Activated naive CD4-positive, alpha-beta T cell treated with anti-CD3 and anti-CD28 coated beads, Interleukin-2, amount 50 U/mL, for 24 hours (primary cell): Measurements from ENCODE around the gene GAS2L2.
"Not testable (repeated sequence)": the region's sequence is repeated elsewhere in the genome, so short reads cannot be mapped to it uniquely, and the experiment has no call there.

Source experiments
- H3K27ac Mint-ChIP-seq: one replicate; pipeline ENCODE4 v1.8.0; 2021; ENCODE audit warnings: mild to moderate bottlenecking, mixed read lengths
- H3K27me3 Mint-ChIP-seq: one replicate; pipeline ENCODE4 v1.8.0; 2021; ENCODE audit warnings: mixed read lengths
- H3K36me3 Mint-ChIP-seq: one replicate; pipeline ENCODE4 v1.8.0; 2021; ENCODE audit warnings: mixed read lengths
- H3K4me1 Mint-ChIP-seq: one replicate; pipeline ENCODE4 v1.8.0; 2021; ENCODE audit warnings: mixed read lengths
- H3K4me3 Mint-ChIP-seq: one replicate; pipeline ENCODE4 v1.8.0; 2021; ENCODE audit warnings: mild to moderate bottlenecking, mixed read lengths
- H3K9me3 Mint-ChIP-seq: one replicate; pipeline ENCODE4 v1.8.0; 2021; ENCODE audit warnings: mixed read lengths

Gene GAS2L2

DNA sequence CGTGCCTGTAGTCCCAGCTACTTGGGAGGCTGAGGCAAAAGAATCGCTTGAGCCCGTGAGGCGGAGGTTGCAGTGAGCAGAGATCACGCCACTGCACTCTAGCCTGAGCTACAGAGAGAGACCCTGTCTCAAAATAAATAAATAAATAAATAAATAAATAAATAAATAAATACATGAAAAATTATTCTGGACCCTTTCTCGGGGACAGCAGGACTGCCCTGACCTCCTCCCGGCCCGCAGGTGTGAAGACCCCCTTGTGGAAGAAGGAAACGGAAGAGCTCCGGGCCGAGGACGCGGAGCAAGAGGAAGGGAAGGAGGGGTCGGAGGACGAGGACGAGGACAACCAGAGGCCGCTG lies 10.7 kb upstream of the GAS2L2 start:
- no peak overlapping the region for H3K27ac Mint-ChIP-seq

DNA sequence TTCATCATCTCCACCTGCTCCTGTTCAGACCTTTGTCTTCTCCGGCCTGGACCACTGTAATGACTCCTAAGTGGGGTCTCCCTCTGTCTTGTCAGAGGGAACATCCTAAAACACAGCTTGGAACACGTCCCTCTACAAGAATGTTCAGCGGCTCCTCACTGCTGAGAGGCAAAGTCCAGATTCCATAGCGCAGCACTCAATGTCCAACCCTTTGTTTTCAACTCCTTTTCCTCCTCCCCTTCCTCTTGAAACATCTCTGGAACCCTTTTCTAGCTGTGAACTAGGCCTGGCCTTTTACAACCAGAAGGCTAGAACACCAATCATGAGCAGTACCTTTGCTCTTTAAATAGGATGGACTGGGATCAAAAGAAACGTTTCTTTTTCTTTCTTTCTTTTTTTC lies 8.6 kb upstream of the GAS2L2 start:
- no peaks in the 10 kb centered on the region for H3K36me3 Mint-ChIP-seq
- peaks cover 9% of the 10 kb centered on the region for H3K4me1 Mint-ChIP-seq
- H3K27ac Mint-ChIP-seq, result no peak overlapping the region
- no peaks in the 10 kb centered on the region for H3K27me3 Mint-ChIP-seq
- no peak overlapping the region for H3K4me3 Mint-ChIP-seq
- H3K9me3 Mint-ChIP-seq, result no peaks in the 10 kb centered on the region

More for the DNA sequence above, 10.7 kb upstream of the GAS2L2 start:
- Mint-ChIP-seq H3K27me3 (no peaks in the 10 kb centered on the region), H3K4me3 (peak overlapping the region; percentile 93), H3K9me3 (no peaks in the 10 kb centered on the region), H3K36me3 (no peaks in the 10 kb centered on the region), H3K4me1 (peaks cover 9% of the 10 kb centered on the region)

DNA sequence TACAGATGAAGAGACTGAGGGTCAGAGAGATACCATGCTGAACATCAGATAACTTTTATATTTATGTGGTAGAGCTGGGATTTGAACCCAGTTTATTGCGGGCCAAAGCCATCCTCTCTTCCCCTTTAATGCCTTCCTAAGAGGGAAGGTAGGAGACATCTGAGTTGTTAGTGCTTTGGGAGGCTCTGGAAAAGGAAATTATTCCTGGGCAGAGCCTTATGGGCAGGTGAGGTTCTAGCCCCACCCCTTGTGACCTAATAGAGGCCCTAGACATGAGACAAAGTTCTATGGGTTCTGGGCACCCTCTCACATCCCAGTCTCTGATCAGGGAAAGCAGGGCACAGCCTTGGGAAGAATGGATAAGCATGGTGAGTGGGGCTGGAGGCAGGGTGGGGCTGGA lies 7.5 kb upstream of the GAS2L2 start, which contains the start of gene C17orf50:
Gene C17orf50, plus strand, starts transcription at position 301 of the 400 bp plus-strand sequence. Its CDS starts 55 bp downstream, at position 356.
- Mint-ChIP-seq H3K4me1 (peaks cover 9% of the 10 kb centered on the region), H3K4me3 (no peak within 1 kb of the TSS), H3K27ac (no peak within 1 kb of the TSS), H3K9me3 (no peaks in the 10 kb centered on the region), H3K36me3 (no peaks in the 10 kb centered on the region), H3K27me3 (no peaks in the 10 kb centered on the region)

DNA sequence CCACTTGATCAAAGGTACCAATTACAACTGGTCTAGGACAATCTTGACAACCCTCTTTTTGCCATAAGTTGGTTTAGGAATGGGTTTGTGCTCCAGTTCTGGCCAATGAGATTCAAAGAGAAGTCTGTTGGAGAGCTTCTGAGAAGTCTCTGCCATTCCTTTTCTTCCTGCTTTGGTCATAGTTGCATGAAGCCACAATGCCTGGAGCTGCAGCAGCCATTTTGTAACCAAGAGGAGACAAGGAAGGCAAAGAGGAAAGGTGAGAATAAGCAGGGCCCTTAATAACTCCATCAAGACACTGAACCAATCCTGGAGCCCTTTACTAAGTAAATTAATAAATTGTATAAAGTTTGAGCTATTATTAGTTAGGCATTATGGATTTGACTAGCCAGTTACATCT lies 4.2 kb upstream of the GAS2L2 start:
- Mint-ChIP-seq H3K4me1 (no peaks in the 10 kb centered on the region), H3K27me3 (no peaks in the 10 kb centered on the region), H3K4me3 (no peak overlapping the region), H3K9me3 (no peaks in the 10 kb centered on the region), H3K36me3 (no peaks in the 10 kb centered on the region), H3K27ac (no peak overlapping the region)

DNA sequence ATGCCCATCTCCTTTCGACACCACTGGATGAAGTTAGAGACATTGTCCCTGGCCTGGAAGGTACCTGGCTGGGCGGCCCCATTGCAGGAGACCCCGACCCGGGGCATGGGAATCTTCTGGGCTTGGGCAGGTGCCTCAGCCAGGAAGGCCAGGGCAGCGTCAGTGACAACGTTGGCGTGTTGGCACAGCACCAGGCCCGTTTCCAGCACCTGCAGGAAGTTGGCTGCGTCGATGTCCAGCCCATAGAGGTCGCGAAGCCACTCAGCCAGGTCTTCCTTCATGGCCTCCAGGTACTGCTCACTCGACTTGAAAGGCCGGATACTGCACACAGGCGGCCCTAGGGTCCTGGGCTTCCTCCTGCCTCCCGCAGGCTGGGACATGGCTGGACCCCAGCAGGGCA lies 568 bp downstream of the GAS2L2 start:
- Mint-ChIP-seq H3K9me3 (no peaks in the 10 kb centered on the region), H3K4me1 (peaks cover 15% of the 10 kb centered on the region), H3K27ac (no peak overlapping the region), H3K27me3 (peaks cover 22% of the 10 kb centered on the region), H3K4me3 (no peak overlapping the region), H3K36me3 (no peaks in the 10 kb centered on the region)

DNA sequence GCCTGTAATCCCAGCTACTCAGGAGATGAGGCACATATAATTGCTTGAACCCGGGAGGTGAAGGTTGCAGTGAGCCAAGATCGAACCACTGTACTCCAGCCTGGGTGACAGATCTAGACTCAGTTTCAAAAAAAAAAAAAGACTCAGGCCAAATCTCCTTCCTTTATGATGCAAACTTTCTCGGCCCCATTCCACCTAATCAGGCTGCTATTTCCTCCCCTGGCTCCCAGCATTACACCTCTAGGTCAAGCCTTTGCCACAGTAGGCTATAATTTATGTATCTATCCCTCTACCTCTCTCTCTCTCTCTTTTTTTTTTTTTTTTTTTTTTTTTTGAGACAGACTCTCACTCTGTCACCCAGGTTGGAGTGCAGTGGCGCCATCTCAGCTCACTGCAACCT lies 1.5 kb downstream of the GAS2L2 start:
- Mint-ChIP-seq H3K27me3 (peaks cover 22% of the 10 kb centered on the region), H3K4me1 (peaks cover 15% of the 10 kb centered on the region)
- H3K9me3 Mint-ChIP-seq, H3K27ac Mint-ChIP-seq, H3K4me3 Mint-ChIP-seq, H3K36me3 Mint-ChIP-seq: not testable (repeated sequence)

DNA sequence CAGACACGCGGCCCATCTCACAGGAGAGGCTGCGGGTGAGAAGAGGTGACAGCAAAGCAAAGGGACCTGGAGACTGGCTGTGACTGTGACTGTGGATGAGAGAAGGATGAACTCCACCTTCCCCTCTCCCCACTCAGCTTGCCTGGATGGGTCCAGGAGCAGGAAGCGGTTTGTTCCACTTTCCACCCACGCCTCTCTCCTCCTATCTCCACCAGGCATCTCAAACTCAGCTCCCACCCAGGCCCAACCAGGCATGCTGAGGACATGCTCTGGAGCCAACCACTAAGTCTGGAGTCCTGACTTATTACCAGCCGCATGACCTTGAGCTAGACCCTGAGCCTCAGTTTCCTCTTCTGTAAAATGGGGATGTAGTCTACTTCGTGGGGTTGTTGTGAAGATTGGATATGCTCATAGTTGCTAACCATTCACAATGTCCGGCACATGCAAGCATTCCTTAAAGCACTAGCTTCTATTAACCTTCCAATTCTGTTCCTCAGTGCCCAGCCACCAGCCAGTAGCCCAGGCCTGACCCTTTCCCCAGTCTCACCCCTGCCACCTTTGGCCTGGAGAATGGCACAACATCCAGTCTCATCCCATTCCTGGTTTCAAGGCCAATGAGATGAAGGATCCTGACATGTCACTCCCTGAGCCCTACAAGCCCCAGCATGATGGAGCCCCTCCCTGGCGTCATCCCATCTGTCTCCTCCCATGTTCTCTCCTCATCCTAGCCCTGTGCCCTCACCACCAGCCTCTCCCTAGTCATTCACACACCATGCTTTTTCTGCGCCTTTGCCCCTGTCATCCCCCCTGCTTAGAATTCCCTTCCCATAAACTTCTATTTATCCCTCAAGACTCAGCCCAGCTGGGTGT lies 2.3 kb downstream of the GAS2L2 start:
- no peaks in the 10 kb centered on the region for H3K9me3 Mint-ChIP-seq
- peaks cover 22% of the 10 kb centered on the region for H3K27me3 Mint-ChIP-seq
- peaks cover 15% of the 10 kb centered on the region for H3K4me1 Mint-ChIP-seq
- no peak overlapping the region for H3K4me3 Mint-ChIP-seq
- H3K27ac Mint-ChIP-seq, result peak overlapping the region; percentile 51
- no peaks in the 10 kb centered on the region for H3K36me3 Mint-ChIP-seq

DNA sequence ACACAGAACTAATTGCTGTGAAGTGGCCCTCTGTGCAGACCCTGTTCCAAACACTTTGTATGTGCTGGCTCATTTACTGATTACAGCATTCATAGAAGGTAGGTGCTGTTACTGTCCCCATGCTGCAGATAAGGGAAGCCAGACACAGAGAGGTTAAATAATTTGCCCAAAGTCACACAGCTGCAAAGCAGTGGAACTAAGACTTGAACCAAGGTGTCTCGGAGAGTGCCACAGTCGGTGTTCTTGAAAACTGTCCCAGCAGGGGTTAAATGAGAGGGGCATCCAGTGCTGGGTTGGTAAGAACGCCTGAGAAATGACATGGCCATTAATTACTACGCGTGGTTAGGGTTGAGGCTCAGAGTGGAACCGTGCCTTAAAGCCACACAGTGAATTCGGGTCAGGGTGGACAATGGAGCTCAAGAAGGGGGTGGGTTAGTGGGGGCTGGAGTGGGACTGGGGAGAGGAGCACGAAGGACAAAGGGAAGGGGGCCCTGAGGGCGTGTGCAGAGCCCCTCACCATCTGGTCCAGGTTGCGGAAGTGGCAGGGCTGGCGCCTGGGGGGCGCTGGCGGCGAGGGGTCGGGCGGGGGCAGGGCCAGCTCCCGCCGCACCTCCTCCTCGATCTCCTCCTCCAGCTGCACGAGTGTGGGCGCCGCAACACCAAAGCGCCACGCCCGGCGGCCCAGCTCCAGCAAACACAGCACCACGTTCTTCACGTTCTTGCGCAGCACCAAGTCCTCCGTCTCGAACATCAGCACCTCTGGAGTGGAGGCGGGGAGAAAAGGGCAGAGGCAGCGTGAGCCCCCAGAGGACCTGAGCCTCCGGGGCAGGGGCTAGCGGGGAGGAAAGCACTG lies 3.3 kb downstream of the GAS2L2 start:
- peak overlapping the region; percentile 59 for H3K27ac Mint-ChIP-seq
- H3K27me3 Mint-ChIP-seq, result peaks cover 22% of the 10 kb centered on the region
- no peaks in the 10 kb centered on the region for H3K9me3 Mint-ChIP-seq
- H3K4me1 Mint-ChIP-seq, result peaks cover 15% of the 10 kb centered on the region
- H3K36me3 Mint-ChIP-seq, result no peaks in the 10 kb centered on the region
- no peak overlapping the region for H3K4me3 Mint-ChIP-seq

DNA sequence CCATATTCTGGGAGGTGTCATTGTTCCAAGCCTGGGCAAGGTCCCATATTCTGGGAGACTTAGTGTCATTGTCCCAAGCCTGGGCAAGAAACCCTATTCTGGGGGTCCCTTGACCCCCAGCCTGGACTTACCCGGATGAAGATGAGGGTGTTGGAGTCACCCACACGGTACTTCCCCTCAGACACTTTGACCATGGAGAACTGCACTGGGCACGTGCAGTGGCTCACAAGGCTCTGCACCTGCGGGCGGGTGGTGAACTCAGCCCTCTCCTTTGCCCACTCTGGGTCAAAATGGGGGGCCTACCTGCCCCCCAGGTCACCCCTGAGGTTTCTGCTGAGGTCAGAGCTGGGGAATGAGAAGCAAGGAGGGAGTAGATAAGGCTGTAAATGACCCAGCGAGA lies 4.1 kb downstream of the GAS2L2 start:
- Mint-ChIP-seq H3K4me1 (peaks cover 15% of the 10 kb centered on the region), H3K27ac (peak overlapping the region; percentile 14), H3K9me3 (no peaks in the 10 kb centered on the region), H3K4me3 (no peak overlapping the region), H3K27me3 (peaks cover 24% of the 10 kb centered on the region), H3K36me3 (no peaks in the 10 kb centered on the region)

DNA sequence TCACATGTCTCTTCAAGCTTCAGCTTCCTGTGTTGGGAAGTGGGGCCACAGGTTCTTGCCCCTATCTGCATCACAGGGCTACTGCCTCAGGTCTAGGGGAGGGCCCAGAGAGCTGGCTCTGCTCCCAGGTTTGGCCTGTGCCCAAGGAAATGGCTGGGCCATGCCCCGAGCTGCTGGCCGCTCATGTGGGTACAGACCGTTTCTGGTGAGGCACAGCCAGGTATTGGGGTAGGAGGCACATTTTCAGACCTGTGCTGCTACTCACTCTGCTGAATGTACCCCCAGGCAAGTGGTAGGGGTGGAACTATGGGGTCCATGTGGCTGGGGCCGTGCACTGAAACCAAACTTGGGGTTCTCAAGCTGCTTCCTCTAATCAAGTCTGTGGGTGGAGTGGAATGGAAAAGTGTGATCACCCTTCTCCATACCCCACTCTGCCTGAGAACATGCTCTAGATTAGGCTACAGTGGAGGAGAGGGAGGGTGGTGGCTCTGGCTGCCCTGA lies 4.6 kb downstream of the GAS2L2 start:
- H3K27me3 Mint-ChIP-seq, result peaks cover 27% of the 10 kb centered on the region

DNA sequence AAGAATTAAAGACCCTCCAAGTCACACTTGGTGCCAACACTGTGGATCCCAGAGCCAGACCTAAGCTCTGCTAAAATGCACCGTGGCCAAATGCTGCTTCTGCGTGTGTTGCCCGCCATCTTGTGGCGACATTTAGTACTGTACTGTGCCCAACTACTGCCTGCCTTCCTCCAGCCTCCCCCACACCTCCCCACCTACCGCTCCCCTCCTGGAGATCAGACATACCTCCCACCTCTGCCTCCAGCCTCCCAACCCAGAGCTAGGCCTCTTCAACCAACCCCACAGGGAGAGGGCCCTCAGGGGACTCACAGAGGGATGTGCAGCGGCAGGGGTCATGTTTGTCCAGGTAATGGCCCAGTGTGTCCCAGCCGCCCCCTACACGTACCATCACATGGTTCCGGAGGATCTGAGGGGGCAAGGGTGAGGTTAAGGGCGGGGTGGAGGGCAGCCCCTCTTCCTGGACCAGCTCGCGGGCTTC lies 5.5 kb downstream of the GAS2L2 start:
- H3K4me3 Mint-ChIP-seq, result no peak overlapping the region
- H3K9me3 Mint-ChIP-seq, result no peaks in the 10 kb centered on the region
- peaks cover 28% of the 10 kb centered on the region for H3K27me3 Mint-ChIP-seq
- H3K27ac Mint-ChIP-seq, result no peak overlapping the region
- peaks cover 15% of the 10 kb centered on the region for H3K4me1 Mint-ChIP-seq
- H3K36me3 Mint-ChIP-seq, result no peaks in the 10 kb centered on the region

More for the DNA sequence above, 4.6 kb downstream of the GAS2L2 start:
- Mint-ChIP-seq H3K27ac (no peak overlapping the region), H3K4me1 (peaks cover 15% of the 10 kb centered on the region), H3K36me3 (no peaks in the 10 kb centered on the region), H3K9me3 (no peaks in the 10 kb centered on the region), H3K4me3 (no peak overlapping the region)

DNA sequence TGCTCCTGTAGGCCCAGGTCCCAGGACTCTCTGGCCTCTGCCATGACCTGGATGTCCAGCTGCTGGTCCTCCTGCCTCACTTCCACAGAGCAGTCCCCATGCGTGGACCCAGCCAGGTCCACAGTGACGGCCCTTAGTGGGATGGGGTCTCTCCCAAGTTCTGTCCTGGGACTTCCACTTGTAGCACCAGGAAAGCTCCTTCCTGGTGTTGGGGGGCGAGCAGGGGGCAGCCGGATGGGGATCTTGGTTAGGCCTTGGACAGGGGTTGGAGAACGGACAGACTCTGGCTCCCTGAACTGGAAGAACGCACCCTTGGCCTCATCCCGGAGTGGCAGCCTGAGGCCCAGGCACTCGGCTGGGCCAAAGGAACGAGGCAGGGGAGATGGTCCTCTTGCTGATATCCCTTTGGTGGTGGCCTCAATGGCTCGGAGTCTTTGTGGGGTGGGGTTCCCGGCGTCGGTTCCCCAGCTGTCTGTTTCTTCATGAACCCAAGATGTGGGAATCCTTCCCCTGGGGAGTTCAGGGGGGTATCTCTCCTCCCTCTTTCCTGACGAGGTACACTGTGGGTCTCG lies 7.2 kb downstream of the GAS2L2 start:
- no peak overlapping the region for H3K27ac Mint-ChIP-seq

DNA sequence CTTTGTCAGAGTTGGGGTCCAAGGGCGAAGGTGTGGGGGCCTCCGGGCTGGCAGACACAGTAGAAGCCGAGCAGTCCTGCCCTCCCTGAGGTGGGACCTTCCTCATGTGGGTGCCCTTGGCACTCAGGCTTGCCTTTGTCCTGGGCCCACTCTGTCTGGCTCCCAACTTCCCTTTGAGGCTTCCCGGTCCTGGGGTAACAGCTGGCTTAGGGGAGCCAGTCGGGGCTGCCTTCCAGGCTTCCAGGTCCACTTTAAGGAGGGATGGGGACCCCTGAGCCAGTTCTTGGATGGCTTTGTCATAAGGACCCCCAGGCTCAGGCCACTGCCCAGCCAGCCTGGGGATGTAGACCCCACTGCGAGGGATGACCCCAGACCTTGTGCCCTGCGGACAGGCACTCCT lies 7.8 kb downstream of the GAS2L2 start:
- Mint-ChIP-seq H3K27ac (no peak overlapping the region), H3K27me3 (peaks cover 26% of the 10 kb centered on the region), H3K36me3 (no peaks in the 10 kb centered on the region), H3K4me1 (peaks cover 17% of the 10 kb centered on the region), H3K4me3 (no peak overlapping the region), H3K9me3 (no peaks in the 10 kb centered on the region)

More for the DNA sequence above, 7.2 kb downstream of the GAS2L2 start:
- H3K36me3 Mint-ChIP-seq, result no peaks in the 10 kb centered on the region
- peaks cover 29% of the 10 kb centered on the region for H3K27me3 Mint-ChIP-seq
- H3K4me3 Mint-ChIP-seq, result no peak overlapping the region
- no peaks in the 10 kb centered on the region for H3K9me3 Mint-ChIP-seq
- peaks cover 18% of the 10 kb centered on the region for H3K4me1 Mint-ChIP-seq

DNA sequence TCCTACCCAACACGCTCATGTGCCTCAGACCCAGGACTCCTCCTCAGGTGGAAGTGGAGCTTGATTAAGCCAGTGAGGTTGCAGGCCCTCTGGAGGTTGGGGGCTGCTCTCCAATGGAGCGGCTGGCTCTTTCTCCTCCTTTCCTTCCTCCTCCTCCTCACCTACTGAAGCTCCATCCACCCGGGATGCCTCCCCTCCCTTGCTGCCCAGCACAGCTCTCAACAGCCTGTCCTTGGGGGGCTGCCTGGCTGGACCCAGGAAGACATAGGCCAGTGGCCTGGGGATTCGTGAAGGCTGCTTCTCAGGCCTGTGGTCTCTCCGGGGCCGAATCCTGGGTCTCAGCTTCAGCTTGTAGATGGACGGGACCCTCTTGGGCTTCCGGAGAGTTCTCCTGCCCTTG lies 8.2 kb downstream of the GAS2L2 start:
- Mint-ChIP-seq H3K4me1 (peaks cover 18% of the 10 kb centered on the region), H3K4me3 (no peak overlapping the region), H3K27me3 (peaks cover 24% of the 10 kb centered on the region), H3K36me3 (no peaks in the 10 kb centered on the region), H3K27ac (no peak overlapping the region), H3K9me3 (no peaks in the 10 kb centered on the region)

DNA sequence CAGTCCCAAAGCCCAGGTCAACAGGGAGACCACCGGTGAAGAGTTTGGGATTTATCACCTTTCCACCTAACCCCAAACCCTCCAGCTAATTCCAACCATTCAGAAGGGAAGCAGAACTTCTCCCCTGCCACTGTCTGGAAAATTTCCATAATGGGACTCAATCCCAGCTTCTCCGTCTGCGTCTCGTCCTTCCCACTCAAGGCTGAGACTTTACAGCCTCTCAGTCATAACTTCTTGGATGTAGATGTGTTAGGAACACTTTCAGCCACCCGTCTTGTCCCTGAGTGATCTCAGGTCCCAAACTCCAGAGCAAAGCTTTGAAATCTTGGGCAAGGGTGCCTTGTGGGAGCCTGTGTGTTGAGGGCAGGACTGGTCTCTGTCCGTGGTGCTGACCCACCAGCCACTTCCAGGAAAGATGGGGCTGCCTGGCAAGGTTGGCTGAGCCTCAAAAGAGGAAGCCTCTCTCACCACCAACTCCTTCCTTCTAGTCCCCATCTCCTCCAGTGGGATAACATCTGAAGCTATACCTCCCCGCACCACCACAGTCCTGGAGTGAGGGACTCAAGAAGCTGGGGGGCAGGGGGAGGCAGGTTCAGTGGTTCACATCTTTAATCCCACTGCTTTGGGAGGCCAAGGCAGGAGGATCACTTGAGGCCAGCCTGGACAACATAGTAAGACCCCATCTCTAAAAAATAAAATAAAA lies 9.3 kb downstream of the GAS2L2 start:
- no peaks in the 10 kb centered on the region for H3K36me3 Mint-ChIP-seq
- H3K4me3 Mint-ChIP-seq, result no peak overlapping the region
- H3K9me3 Mint-ChIP-seq, result no peaks in the 10 kb centered on the region
- no peak overlapping the region for H3K27ac Mint-ChIP-seq
- peaks cover 16% of the 10 kb centered on the region for H3K4me1 Mint-ChIP-seq
- peaks cover 15% of the 10 kb centered on the region for H3K27me3 Mint-ChIP-seq
